H9 (cell line): ENCODE results near the gene NSUN6. TPM values are rescaled to one million over a fixed set of nuclear protein-coding genes. Genes with fewer than 3 reads are reported as not detected.

Experiments
- DNase-seq: peaks from one replicate; pipeline ENCODE4 v3.0.0-alpha.2; 2017
- H2AFZ ChIP-seq: one replicate; pipeline ENCODE4 v1.6.1; 2013; ENCODE audit warnings: mild to moderate bottlenecking, low read length, control low read depth, moderate library complexity
- H2AK5ac ChIP-seq: 2 replicates; pipeline ENCODE4 v1.6.1; 2013; ENCODE audit warnings: low read length, control low read depth, mixed read lengths; ENCODE audit not compliant: insufficient read length
- H2BK120ac ChIP-seq: one replicate; pipeline ENCODE4 v1.6.1; 2013; ENCODE audit warnings: low read depth, mild to moderate bottlenecking, low read length, control low read depth, inconsistent platforms; ENCODE audit not compliant: poor library complexity, severe bottlenecking
- H2BK12ac ChIP-seq: 2 replicates; pipeline ENCODE4 v1.6.1; 2013; ENCODE audit warnings: low read length, control low read depth, mixed read lengths, low read depth; ENCODE audit not compliant: insufficient read length
- H2BK15ac ChIP-seq: 2 replicates; pipeline ENCODE4 v1.6.1; 2013; ENCODE audit warnings: low read depth, low read length, control low read depth
- H2BK20ac ChIP-seq: one replicate; pipeline ENCODE4 v1.6.1; 2013; ENCODE audit warnings: low read depth, mild to moderate bottlenecking, low read length, control low read depth, inconsistent platforms; ENCODE audit not compliant: poor library complexity, severe bottlenecking
- H2BK5ac ChIP-seq: 2 replicates; pipeline ENCODE4 v1.6.1; 2013; ENCODE audit warnings: low read length, control low read depth, mixed read lengths; ENCODE audit not compliant: insufficient read length
- H3K14ac ChIP-seq: 2 replicates; pipeline ENCODE4 v1.6.1; 2013; ENCODE audit warnings: low read length, control low read depth; ENCODE audit not compliant: insufficient read depth
- H3K18ac ChIP-seq: 2 replicates; pipeline ENCODE4 v1.6.1; 2013; ENCODE audit warnings: low read depth, mild to moderate bottlenecking, mixed read lengths, low read length, control low read depth; ENCODE audit not compliant: insufficient read length
- H3K23ac ChIP-seq: 2 replicates; pipeline ENCODE4 v1.6.1; 2013; ENCODE audit warnings: low read length, control low read depth, mixed read lengths, low read depth; ENCODE audit not compliant: insufficient read length
- H3K23me2 ChIP-seq: 2 replicates; pipeline ENCODE4 v1.6.1; 2013; ENCODE audit warnings: low read depth, mild to moderate bottlenecking, mixed read lengths, low read length, control low read depth; ENCODE audit not compliant: insufficient read length, poor library complexity, severe bottlenecking
- H3K27ac ChIP-seq: 2 replicates; pipeline ENCODE4 v1.5.1; 2013; ENCODE audit warnings: low read length, control low read depth, mixed read lengths, low read depth; ENCODE audit not compliant: insufficient read length
- H3K27me3 ChIP-seq: 2 replicates; pipeline ENCODE4 v1.6.1; 2013; ENCODE audit warnings: low read length, control low read depth, inconsistent platforms; ENCODE audit not compliant: insufficient read depth
- H3K4ac ChIP-seq: 2 replicates; pipeline ENCODE4 v1.6.1; 2013; ENCODE audit warnings: low read depth, mild to moderate bottlenecking, control low read depth, inconsistent platforms, low read length, moderate library complexity
- H3K4me1 ChIP-seq: 2 replicates; pipeline ENCODE4 v1.6.1; 2013; ENCODE audit warnings: low read length, control low read depth, inconsistent platforms; ENCODE audit not compliant: insufficient read depth
- H3K4me2 ChIP-seq: 2 replicates; pipeline ENCODE4 v1.6.1; 2013; ENCODE audit warnings: low read length, control low read depth, mixed read lengths; ENCODE audit not compliant: insufficient read length, insufficient read depth
- H3K56ac ChIP-seq: 2 replicates; pipeline ENCODE4 v1.6.1; 2013; ENCODE audit warnings: low read depth, mild to moderate bottlenecking, mixed read lengths, low read length, control low read depth; ENCODE audit not compliant: insufficient read length
- H3K79me1 ChIP-seq: 2 replicates; pipeline ENCODE4 v1.6.1; 2013; ENCODE audit warnings: low read depth, mild to moderate bottlenecking, moderate library complexity, low read length, control low read depth, inconsistent platforms; ENCODE audit not compliant: insufficient read depth, poor library complexity, severe bottlenecking
- H3K79me2 ChIP-seq: 2 replicates; pipeline ENCODE4 v1.6.1; 2013; ENCODE audit warnings: low read length, control low read depth, inconsistent platforms; ENCODE audit not compliant: insufficient read depth
- H3K9ac ChIP-seq: 2 replicates; pipeline ENCODE4 v1.6.1; 2013; ENCODE audit warnings: low read length, control low read depth, mixed read lengths; ENCODE audit not compliant: insufficient read length; ENCODE audit errors: extremely low read depth
- H3K9me3 ChIP-seq: one replicate; pipeline ENCODE4 v1.6.1; 2013; ENCODE audit warnings: low read depth, low read length, inconsistent platforms; ENCODE audit not compliant: control insufficient read depth
- H3T11ph ChIP-seq: one replicate; pipeline ENCODE4 v1.6.1; 2013; ENCODE audit warnings: mild to moderate bottlenecking, low read length, control low read depth, inconsistent platforms
- H4K20me1 ChIP-seq: one replicate; pipeline ENCODE4 v1.6.1; 2013; ENCODE audit not compliant: control insufficient read depth, insufficient read length, insufficient read depth
- H4K5ac ChIP-seq: 2 replicates; pipeline ENCODE4 v1.6.1; 2013; ENCODE audit warnings: low read depth, mild to moderate bottlenecking, mixed read lengths, low read length, control low read depth; ENCODE audit not compliant: insufficient read length
- H4K8ac ChIP-seq: replicated peaks from 2 replicates; pipeline ENCODE4 v1.6.1; 2013; ENCODE audit warnings: low read length, control low read depth, mixed read lengths, low read depth; ENCODE audit not compliant: insufficient read length
- H4K91ac ChIP-seq: 2 replicates; pipeline ENCODE4 v1.6.1; 2013; ENCODE audit warnings: low read depth, mild to moderate bottlenecking, moderate library complexity, mixed read lengths, low read length, control low read depth; ENCODE audit not compliant: insufficient read length
- H3K27ac Mint-ChIP-seq, 3 experiments: 2 replicates in 2 of 3; 3 replicates in 1 of 3; pipeline ENCODE4 v1.8.0; 2020 to 2021; ENCODE audit warnings: mixed read lengths in 3 of 3, mild to moderate bottlenecking in 1 of 3, moderate library complexity in 1 of 3
- H3K27me3 Mint-ChIP-seq: 2 replicates; pipeline ENCODE4 v1.8.0; 2021; ENCODE audit warnings: low read depth, mild to moderate bottlenecking, moderate library complexity, mixed read lengths
- H3K36me3 Mint-ChIP-seq, 3 experiments: 2 replicates in 2 of 3; 3 replicates in 1 of 3; pipeline ENCODE4 v1.8.0; 2020 to 2021; ENCODE audit warnings: low read depth in 3 of 3, mixed read lengths in 3 of 3; ENCODE audit not compliant: insufficient read depth in 1 of 3
- H3K4me1 Mint-ChIP-seq, 2 experiments: 2 replicates each; pipeline ENCODE4 v1.8.0; 2020; ENCODE audit warnings: mixed read lengths in 2 of 2
- H3K4me3 Mint-ChIP-seq, 2 experiments: 2 replicates in 1 of 2; 3 replicates in 1 of 2; pipeline ENCODE4 v1.8.0; 2020 to 2021; ENCODE audit warnings: mild to moderate bottlenecking in 2 of 2, mixed read lengths in 2 of 2, moderate library complexity in 1 of 2
- H3K9me3 Mint-ChIP-seq, 2 experiments: 2 replicates in 1 of 2; 3 replicates in 1 of 2; pipeline ENCODE4 v1.8.0; 2020; ENCODE audit warnings: mild to moderate bottlenecking in 2 of 2, mixed read lengths in 2 of 2, moderate library complexity in 1 of 2
- CTCF ChIP-seq: fragments of 200-600 bp; sonication (generic); conservative IDR thresholded peaks from 3 replicates; pipeline ENCODE4 v1.8.0; 2021; ENCODE audit warnings: antibody characterized with exemption, mild to moderate bottlenecking
- WGBS: extraction: QIAGEN DNeasy Blood & Tissue Kit; methylation state at CpG from one replicate; pipeline ENCODE4 v1.1.7; 2013; ENCODE audit warnings: missing lambda C conversion rate, low lambda C conversion rate, mixed read lengths; ENCODE audit not compliant: insufficient read length; ENCODE audit errors: extremely low coverage; 5-methylcytosine and 5-hydroxymethylcytosine counted together
- total RNA-seq: library from RNA; stranded (reverse); gene quantifications from 2 replicates; pipeline ENCODE4 v1.2.1, GENCODE V29; 2021

Gene NSUN6
- total RNA-seq, 1 experiment from 2014 or later = 11.9 TPM

- no peak overlapping the region for H2BK120ac ChIP-seq
- Mint-ChIP-seq H3K27ac (no peak overlapping the region), H3K9me3 (no peaks in the 10 kb centered on the region), H3K36me3 (peaks cover under 1 to 10% (median 10%) of the 10 kb centered on the region in 3 experiments; a peak in 5 of 7 replicates), H3K27me3 (no peaks in the 10 kb centered on the region), H3K4me3 (no peak overlapping the region), H3K4me1 (peaks cover 8 to 10% of the 10 kb centered on the region in 2 experiments)
- no peak overlapping the region for H3K14ac ChIP-seq
- no peaks in the 10 kb centered on the region for H3K23me2 ChIP-seq
- H4K8ac ChIP-seq = no peak overlapping the region
- no peak overlapping the region for H3K27ac ChIP-seq
- no peak for DNase-seq
- no peaks in the 10 kb centered on the region for H3K79me2 ChIP-seq
- no peak overlapping the region for H3K9ac ChIP-seq
- H3K18ac ChIP-seq = no peak overlapping the region
- no peak for TF ChIP-seq CTCF
- H2BK15ac ChIP-seq = no peak overlapping the region
- no peak overlapping the region for H3K56ac ChIP-seq
- no peak overlapping the region for H2AFZ ChIP-seq
- no peaks in the 10 kb centered on the region for H3K79me1 ChIP-seq
- no peak overlapping the region for H2BK5ac ChIP-seq
- H3K4me2 ChIP-seq = no peak overlapping the region
- no peak overlapping the region for H2AK5ac ChIP-seq
- H3K27me3 ChIP-seq = no peaks in the 10 kb centered on the region
- no peaks in the 10 kb centered on the region for H3K4me1 ChIP-seq
- no peak overlapping the region for H3T11ph ChIP-seq
- no peaks in the 10 kb centered on the region for H3K9me3 ChIP-seq
- no peak overlapping the region for H4K91ac ChIP-seq
- H2BK12ac ChIP-seq = no peak overlapping the region
- no peak overlapping the region for H3K4ac ChIP-seq
- H3K23ac ChIP-seq = no peak overlapping the region
- WGBS = no CpG with 5 or more reads among the region's 3 CpGs
- no peak overlapping the region for H4K5ac ChIP-seq
- H2BK20ac ChIP-seq = no peak overlapping the region
- H4K20me1 ChIP-seq = no peaks in the 10 kb centered on the region
Measured at GRCh38 chr10:18680754-18681153, 29.4 kb upstream of the NSUN6 start.
